Astrocyte (in vitro differentiated cells and primary cell): ENCODE data around the gene PAK6. TPM values are rescaled to one million over a fixed set of nuclear protein-coding genes. Genes with fewer than 3 reads are reported as not detected.

Experiments
- DNase-seq: peaks from one replicate; pipeline ENCODE4 v3.0.0-alpha.2; 2010; ENCODE audit warnings: low read depth
- FAIRE-seq: peaks from 2 replicates; lab custom pipeline; 2011; peaks lifted over from hg19 to GRCh38; lab: Jason Lieb, UNC
- H2AFZ ChIP-seq: 2 replicates; pipeline ENCODE4 v1.6.0; 2012; ENCODE audit warnings: low read depth, low read length, inconsistent platforms
- H3K27ac ChIP-seq: 2 replicates; pipeline ENCODE4 v1.5.1; 2011; ENCODE audit warnings: low read depth, low read length, inconsistent platforms
- H3K27me3 ChIP-seq: 2 replicates; pipeline ENCODE4 v1.6.0; 2011; ENCODE audit warnings: low read length, inconsistent platforms; ENCODE audit not compliant: insufficient read depth
- H3K36me3 ChIP-seq: 2 replicates; pipeline ENCODE4 v1.5.1; 2011; ENCODE audit warnings: low read length, inconsistent platforms; ENCODE audit not compliant: insufficient read depth
- H3K4me1 ChIP-seq: 2 replicates; pipeline ENCODE4 v1.5.1; 2011; ENCODE audit warnings: low read length, inconsistent platforms; ENCODE audit not compliant: insufficient read depth
- H3K4me2 ChIP-seq: 2 replicates; pipeline ENCODE4 v1.6.0; 2012; ENCODE audit warnings: low read length, inconsistent platforms
- H3K4me3 ChIP-seq: 2 replicates; pipeline ENCODE4 v1.5.1; 2011; ENCODE audit warnings: low read depth, mild to moderate bottlenecking, low read length, inconsistent platforms; ENCODE audit not compliant: insufficient read depth
- H3K79me2 ChIP-seq: 2 replicates; pipeline ENCODE4 v1.6.0; 2012; ENCODE audit warnings: mild to moderate bottlenecking, low read length, inconsistent platforms; ENCODE audit not compliant: insufficient read depth
- H3K9ac ChIP-seq: 2 replicates; pipeline ENCODE4 v1.6.0; 2012; ENCODE audit warnings: mild to moderate bottlenecking, low read length, inconsistent platforms
- H3K9me3 ChIP-seq: 2 replicates; pipeline ENCODE4 v1.5.1; 2012; ENCODE audit warnings: low read depth, mild to moderate bottlenecking, low read length, inconsistent platforms; ENCODE audit not compliant: insufficient read depth
- H4K20me1 ChIP-seq: 2 replicates; pipeline ENCODE4 v1.6.0; 2012; ENCODE audit warnings: low read length, inconsistent platforms; ENCODE audit not compliant: insufficient read depth
- H3K27ac Mint-ChIP-seq: one replicate; pipeline ENCODE4 v1.8.0; 2021; ENCODE audit warnings: mild to moderate bottlenecking, mixed read lengths; ENCODE audit not compliant: unreplicated experiment
- H3K27me3 Mint-ChIP-seq: one replicate; pipeline ENCODE4 v1.8.0; 2021; ENCODE audit warnings: low read depth, mixed read lengths; ENCODE audit not compliant: unreplicated experiment
- H3K36me3 Mint-ChIP-seq: one replicate; pipeline ENCODE4 v1.8.0; 2021; ENCODE audit warnings: low read depth, mixed read lengths; ENCODE audit not compliant: unreplicated experiment
- H3K4me1 Mint-ChIP-seq: one replicate; pipeline ENCODE4 v1.8.0; 2021; ENCODE audit warnings: low read depth, mixed read lengths; ENCODE audit not compliant: unreplicated experiment
- H3K4me3 Mint-ChIP-seq: one replicate; pipeline ENCODE4 v1.8.0; 2021; ENCODE audit warnings: mild to moderate bottlenecking, moderate library complexity, mixed read lengths; ENCODE audit not compliant: unreplicated experiment
- H3K9me3 Mint-ChIP-seq: one replicate; pipeline ENCODE4 v1.8.0; 2021; ENCODE audit warnings: mild to moderate bottlenecking, mixed read lengths; ENCODE audit not compliant: unreplicated experiment
- CTCF ChIP-seq: IDR thresholded peaks from 2 replicates; pipeline ENCODE4 v1.5.1; 2011; ENCODE audit warnings: low read depth, mild to moderate bottlenecking, inconsistent platforms, low read length, moderate library complexity; ENCODE audit not compliant: insufficient read depth
- EZH2 ChIP-seq: IDR thresholded peaks from 2 replicates; pipeline ENCODE4 v1.6.1; 2012; ENCODE audit warnings: mild to moderate bottlenecking, low read length, inconsistent platforms; ENCODE audit not compliant: insufficient read depth
- total RNA-seq: library from RNA; stranded (reverse); gene quantifications from 2 replicates; pipeline ENCODE4 v1.2.1, GENCODE V29; 2021

PAK6 gene
- total RNA-seq, 1 donor from 2014 or later: 1.1 TPM

- no peak overlapping the region for H3K9ac ChIP-seq
- H3K4me2 ChIP-seq: no peak overlapping the region
- FAIRE-seq (no peak), DNase-seq (no peak)
- no peak overlapping the region for H3K27ac ChIP-seq
- no peaks in the 10 kb centered on the region for H3K27me3 ChIP-seq
- H4K20me1 ChIP-seq: peaks cover 8% of the 10 kb centered on the region
- peaks cover 12% of the 10 kb centered on the region for H3K79me2 ChIP-seq
- Mint-ChIP-seq H3K36me3 (no peaks in the 10 kb centered on the region), H3K9me3 (peaks cover 2% of the 10 kb centered on the region), H3K4me1 (peaks cover 14% of the 10 kb centered on the region), H3K4me3 (no peak overlapping the region), H3K27ac (no peak overlapping the region), H3K27me3 (peaks cover 7% of the 10 kb centered on the region)
- H3K36me3 ChIP-seq: no peaks in the 10 kb centered on the region
- H3K4me1 ChIP-seq: peaks cover 18% of the 10 kb centered on the region
- TF ChIP-seq CTCF (no peak), EZH2 (no peak)
- no peak overlapping the region for H3K4me3 ChIP-seq
- no peak overlapping the region for H2AFZ ChIP-seq
- H3K9me3 ChIP-seq: no peaks in the 10 kb centered on the region
Measured at GRCh38 chr15:40320409-40320808, 81.5 kb downstream of the PAK6 start.

GRCh38 chr15:40320931-40321371 lies 82.1 kb downstream of the PAK6 start:
- DNase-seq: no peak
- H3K27me3 ChIP-seq: no peaks in the 10 kb centered on the region
- no peak overlapping the region for H3K4me3 Mint-ChIP-seq
- no peak overlapping the region for H3K9ac ChIP-seq
- H3K27ac Mint-ChIP-seq: no peak overlapping the region
- no peak overlapping the region for H3K27ac ChIP-seq
- H3K9me3 ChIP-seq: no peaks in the 10 kb centered on the region
- TF ChIP-seq EZH2: no peak
- TF ChIP-seq CTCF: peak; percentile 96
- peaks cover 23% of the 10 kb centered on the region for H3K4me1 ChIP-seq
- peaks cover 2% of the 10 kb centered on the region for H3K9me3 Mint-ChIP-seq
- no peak overlapping the region for H3K4me3 ChIP-seq
- H3K79me2 ChIP-seq: peaks cover 17% of the 10 kb centered on the region
- no peaks in the 10 kb centered on the region for H3K36me3 Mint-ChIP-seq
- H3K4me2 ChIP-seq: no peak overlapping the region
- no peak overlapping the region for H2AFZ ChIP-seq
- peaks cover 18% of the 10 kb centered on the region for H3K4me1 Mint-ChIP-seq
- H4K20me1 ChIP-seq: peaks cover 14% of the 10 kb centered on the region
- peaks cover 7% of the 10 kb centered on the region for H3K27me3 Mint-ChIP-seq
- no peak for FAIRE-seq
- H3K36me3 ChIP-seq: no peaks in the 10 kb centered on the region

- Histone ChIP-seq H3K4me3 (peak overlapping the region; percentile 17), H3K79me2 (peaks cover 25% of the 10 kb centered on the region), H3K27ac (no peak overlapping the region), H3K4me2 (peak overlapping the region; percentile 83), H3K9me3 (no peaks in the 10 kb centered on the region), H3K4me1 (peaks cover 29% of the 10 kb centered on the region), H4K20me1 (peaks cover 21% of the 10 kb centered on the region), H3K36me3 (peaks cover 6% of the 10 kb centered on the region), H3K9ac (no peak overlapping the region), H3K27me3 (no peaks in the 10 kb centered on the region), H2AFZ (peak overlapping the region; percentile 42)
- H3K4me3 Mint-ChIP-seq: peak overlapping the region; percentile 77
- peak overlapping the region; percentile 26 for H3K27ac Mint-ChIP-seq
- H3K9me3 Mint-ChIP-seq: peaks cover 2% of the 10 kb centered on the region
- TF ChIP-seq CTCF (no peak), EZH2 (no peak)
- H3K4me1 Mint-ChIP-seq: peaks cover 34% of the 10 kb centered on the region
- H3K36me3 Mint-ChIP-seq: peaks cover 2% of the 10 kb centered on the region
- DNase-seq: no peak
- no peak for FAIRE-seq
- H3K27me3 Mint-ChIP-seq: no peaks in the 10 kb centered on the region
Measured at GRCh38 chr15:40322531-40323238, 83.8 kb downstream of the PAK6 start.
